H1 (cell line): ENCODE data around the gene ERICH6. TPM values are rescaled to one million over a fixed set of nuclear protein-coding genes. Genes with fewer than 3 reads are reported as not detected.

Experiments
- RAD21 ChIP-seq, 2 experiments: IDR thresholded peaks in 1 of 2; conservative IDR thresholded peaks in 1 of 2; 2 replicates each; pipeline ENCODE4 v1.6.1; 2011; ENCODE audit warnings: low read depth in 2 of 2, low read length in 2 of 2, improper control_type of control experiment in 1 of 2, inconsistent platforms in 1 of 2, mild to moderate bottlenecking in 1 of 2, moderate library complexity in 1 of 2
- polyA plus RNA-seq, 7 experiments: library from polyadenylated mRNA; depleted of rRNA in 3 of 7; stranded (reverse) in 5 of 7; unstranded in 2 of 7; fragments of >200 nt in 5 of 7; fragments of 200-250 nt in 2 of 7; gene quantifications; 1 replicate in 5 of 7; 2 replicates in 1 of 7; 4 replicates in 1 of 7; pipeline versions ENCODE4 v1.2.1 to v1.2.3, GENCODE V29; 2011 to 2013; ENCODE audit warnings: missing spikeins in 2 of 7, mixed read lengths in 2 of 7
- total RNA-seq: library from RNA; stranded (reverse); fragmentation: NEBNext Ultra II Directional; extraction: Animal tissue kit (Norgen Biotek cat#: 25700); gene quantifications from 2 replicates; pipeline ENCODE4 v1.2.1, GENCODE V29; 2021
- TF ChIP-seq, protein P1 (sequence below): fragments of 300-600 bp; sonication (generic); IDR thresholded peaks from 2 replicates; pipeline ENCODE4 v1.7.1; 2012; ENCODE audit warnings: low read length, moderate library complexity, mild to moderate bottlenecking, inconsistent platforms; ENCODE audit not compliant: insufficient replicate concordance

ERICH6 gene
- total and polyA plus RNA-seq, 2 of the 8 experiments (the other 6 are each of a cell fraction or from before 2014, with no cell fraction given): not detected

DNA sequence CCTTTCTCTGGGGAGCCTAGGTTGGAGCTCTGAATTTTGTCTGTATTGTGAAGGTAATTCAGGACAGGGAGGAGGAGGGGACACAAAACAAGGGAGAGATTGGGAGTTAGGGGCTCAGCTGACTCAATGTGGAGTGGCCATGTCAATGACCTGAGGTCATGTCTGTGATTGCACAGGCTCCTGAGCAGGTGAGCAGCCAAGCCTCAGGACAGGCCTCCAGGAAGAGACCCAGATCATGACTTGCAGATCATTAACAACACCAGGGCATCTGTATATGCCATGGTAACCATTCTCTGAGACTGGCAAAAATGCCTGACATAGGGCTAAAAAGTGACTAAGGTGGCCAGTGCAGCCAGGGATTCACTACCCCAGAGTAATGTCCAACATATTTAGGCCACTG, 20.9 kb downstream of the ERICH6 start (continued):
- TF ChIP-seq, protein P1, sequence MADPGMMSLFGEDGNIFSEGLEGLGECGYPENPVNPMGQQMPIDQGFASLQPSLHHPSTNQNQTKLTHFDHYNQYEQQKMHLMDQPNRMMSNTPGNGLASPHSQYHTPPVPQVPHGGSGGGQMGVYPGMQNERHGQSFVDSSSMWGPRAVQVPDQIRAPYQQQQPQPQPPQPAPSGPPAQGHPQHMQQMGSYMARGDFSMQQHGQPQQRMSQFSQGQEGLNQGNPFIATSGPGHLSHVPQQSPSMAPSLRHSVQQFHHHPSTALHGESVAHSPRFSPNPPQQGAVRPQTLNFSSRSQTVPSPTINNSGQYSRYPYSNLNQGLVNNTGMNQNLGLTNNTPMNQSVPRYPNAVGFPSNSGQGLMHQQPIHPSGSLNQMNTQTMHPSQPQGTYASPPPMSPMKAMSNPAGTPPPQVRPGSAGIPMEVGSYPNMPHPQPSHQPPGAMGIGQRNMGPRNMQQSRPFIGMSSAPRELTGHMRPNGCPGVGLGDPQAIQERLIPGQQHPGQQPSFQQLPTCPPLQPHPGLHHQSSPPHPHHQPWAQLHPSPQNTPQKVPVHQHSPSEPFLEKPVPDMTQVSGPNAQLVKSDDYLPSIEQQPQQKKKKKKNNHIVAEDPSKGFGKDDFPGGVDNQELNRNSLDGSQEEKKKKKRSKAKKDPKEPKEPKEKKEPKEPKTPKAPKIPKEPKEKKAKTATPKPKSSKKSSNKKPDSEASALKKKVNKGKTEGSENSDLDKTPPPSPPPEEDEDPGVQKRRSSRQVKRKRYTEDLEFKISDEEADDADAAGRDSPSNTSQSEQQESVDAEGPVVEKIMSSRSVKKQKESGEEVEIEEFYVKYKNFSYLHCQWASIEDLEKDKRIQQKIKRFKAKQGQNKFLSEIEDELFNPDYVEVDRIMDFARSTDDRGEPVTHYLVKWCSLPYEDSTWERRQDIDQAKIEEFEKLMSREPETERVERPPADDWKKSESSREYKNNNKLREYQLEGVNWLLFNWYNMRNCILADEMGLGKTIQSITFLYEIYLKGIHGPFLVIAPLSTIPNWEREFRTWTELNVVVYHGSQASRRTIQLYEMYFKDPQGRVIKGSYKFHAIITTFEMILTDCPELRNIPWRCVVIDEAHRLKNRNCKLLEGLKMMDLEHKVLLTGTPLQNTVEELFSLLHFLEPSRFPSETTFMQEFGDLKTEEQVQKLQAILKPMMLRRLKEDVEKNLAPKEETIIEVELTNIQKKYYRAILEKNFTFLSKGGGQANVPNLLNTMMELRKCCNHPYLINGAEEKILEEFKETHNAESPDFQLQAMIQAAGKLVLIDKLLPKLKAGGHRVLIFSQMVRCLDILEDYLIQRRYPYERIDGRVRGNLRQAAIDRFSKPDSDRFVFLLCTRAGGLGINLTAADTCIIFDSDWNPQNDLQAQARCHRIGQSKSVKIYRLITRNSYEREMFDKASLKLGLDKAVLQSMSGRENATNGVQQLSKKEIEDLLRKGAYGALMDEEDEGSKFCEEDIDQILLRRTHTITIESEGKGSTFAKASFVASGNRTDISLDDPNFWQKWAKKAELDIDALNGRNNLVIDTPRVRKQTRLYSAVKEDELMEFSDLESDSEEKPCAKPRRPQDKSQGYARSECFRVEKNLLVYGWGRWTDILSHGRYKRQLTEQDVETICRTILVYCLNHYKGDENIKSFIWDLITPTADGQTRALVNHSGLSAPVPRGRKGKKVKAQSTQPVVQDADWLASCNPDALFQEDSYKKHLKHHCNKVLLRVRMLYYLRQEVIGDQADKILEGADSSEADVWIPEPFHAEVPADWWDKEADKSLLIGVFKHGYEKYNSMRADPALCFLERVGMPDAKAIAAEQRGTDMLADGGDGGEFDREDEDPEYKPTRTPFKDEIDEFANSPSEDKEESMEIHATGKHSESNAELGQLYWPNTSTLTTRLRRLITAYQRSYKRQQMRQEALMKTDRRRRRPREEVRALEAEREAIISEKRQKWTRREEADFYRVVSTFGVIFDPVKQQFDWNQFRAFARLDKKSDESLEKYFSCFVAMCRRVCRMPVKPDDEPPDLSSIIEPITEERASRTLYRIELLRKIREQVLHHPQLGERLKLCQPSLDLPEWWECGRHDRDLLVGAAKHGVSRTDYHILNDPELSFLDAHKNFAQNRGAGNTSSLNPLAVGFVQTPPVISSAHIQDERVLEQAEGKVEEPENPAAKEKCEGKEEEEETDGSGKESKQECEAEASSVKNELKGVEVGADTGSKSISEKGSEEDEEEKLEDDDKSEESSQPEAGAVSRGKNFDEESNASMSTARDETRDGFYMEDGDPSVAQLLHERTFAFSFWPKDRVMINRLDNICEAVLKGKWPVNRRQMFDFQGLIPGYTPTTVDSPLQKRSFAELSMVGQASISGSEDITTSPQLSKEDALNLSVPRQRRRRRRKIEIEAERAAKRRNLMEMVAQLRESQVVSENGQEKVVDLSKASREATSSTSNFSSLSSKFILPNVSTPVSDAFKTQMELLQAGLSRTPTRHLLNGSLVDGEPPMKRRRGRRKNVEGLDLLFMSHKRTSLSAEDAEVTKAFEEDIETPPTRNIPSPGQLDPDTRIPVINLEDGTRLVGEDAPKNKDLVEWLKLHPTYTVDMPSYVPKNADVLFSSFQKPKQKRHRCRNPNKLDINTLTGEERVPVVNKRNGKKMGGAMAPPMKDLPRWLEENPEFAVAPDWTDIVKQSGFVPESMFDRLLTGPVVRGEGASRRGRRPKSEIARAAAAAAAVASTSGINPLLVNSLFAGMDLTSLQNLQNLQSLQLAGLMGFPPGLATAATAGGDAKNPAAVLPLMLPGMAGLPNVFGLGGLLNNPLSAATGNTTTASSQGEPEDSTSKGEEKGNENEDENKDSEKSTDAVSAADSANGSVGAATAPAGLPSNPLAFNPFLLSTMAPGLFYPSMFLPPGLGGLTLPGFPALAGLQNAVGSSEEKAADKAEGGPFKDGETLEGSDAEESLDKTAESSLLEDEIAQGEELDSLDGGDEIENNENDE: no peak
- no peak for TF ChIP-seq RAD21 (IDR thresholded peaks at IDR 0.05 in 1 of 2, conservative IDR thresholded peaks at IDR 0.05 in 1 of 2; ENCODE audit: low read depth in 2 of 2, low read length in 2 of 2)
